Transverse colon (tissue), 4 donors: ENCODE data around the gene TSPAN32.

Experiments
- CTCF ChIP-seq, 5 experiments: fragments of 200-600 bp in 3 of 5; fragments of 450-650 bp in 2 of 5; sonication (generic) in 3 of 5; IDR thresholded peaks; 1 replicate in 2 of 5; 2 replicates in 3 of 5; pipeline ENCODE4 v1.5.1; 2016 to 2017; ENCODE audit warnings: antibody characterized with exemption in 5 of 5, inconsistent platforms in 3 of 5, mild to moderate bottlenecking in 2 of 5, moderate library complexity in 1 of 5
- EP300 ChIP-seq: sonication (generic); formaldehyde crosslinking; IDR thresholded peaks from one replicate; pipeline ENCODE4 v1.6.1; 2017; ENCODE audit warnings: antibody characterized with exemption, low read depth
- POLR2A ChIP-seq: fragments of 450-650 bp; IDR thresholded peaks from one replicate; pipeline ENCODE4 v1.6.1; 2016; ENCODE audit warnings: antibody characterized with exemption, mild to moderate bottlenecking, moderate library complexity
- POLR2AphosphoS5 ChIP-seq, 3 donors: sonication (generic); formaldehyde crosslinking; IDR thresholded peaks; one replicate each; pipeline ENCODE4 v1.6.1; 2016; ENCODE audit warnings: antibody characterized with exemption in 3 of 3

DNA sequence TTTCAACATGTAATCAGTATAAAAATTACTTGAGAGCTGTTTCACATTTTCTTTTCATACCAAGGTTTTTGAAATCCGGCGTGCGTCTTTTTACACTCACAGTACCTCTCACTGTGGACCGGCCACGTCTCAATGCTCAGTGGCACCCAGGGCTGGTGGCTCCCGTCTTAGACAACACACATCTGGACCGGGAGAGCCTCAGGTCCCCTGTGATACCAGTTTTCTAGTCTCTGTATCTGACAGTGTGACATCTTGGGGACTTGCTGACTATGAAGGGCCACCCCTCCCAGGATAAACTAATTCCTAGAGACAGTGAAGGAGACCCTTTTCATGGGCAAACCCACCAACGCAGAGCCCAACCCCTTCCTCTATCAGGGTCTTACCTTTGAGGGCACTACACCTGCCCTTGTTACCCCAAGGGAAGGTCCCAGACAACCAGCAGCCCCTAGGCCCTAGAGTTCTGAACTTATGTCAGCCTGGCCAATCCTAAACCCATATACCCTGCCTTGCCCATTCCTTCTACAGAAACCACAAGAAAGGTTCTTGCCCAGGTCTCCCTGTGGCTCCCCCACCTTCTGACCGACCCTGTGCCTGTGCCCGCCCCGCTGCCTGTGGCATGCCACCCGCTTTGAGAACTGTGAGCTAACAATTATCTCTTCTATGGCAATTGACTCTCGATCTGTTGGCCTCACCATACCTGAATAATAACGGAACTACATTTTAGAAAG, 25.4 kb upstream of the TSPAN32 start:
- TF ChIP-seq CTCF (IDR thresholded peaks at IDR 0.05) (no peak), POLR2AphosphoS5 (IDR thresholded peaks at IDR 0.05) (no peak), POLR2A (no peak), EP300 (no peak)
